H9 (cell line): Measurements from ENCODE around the gene BBC3. TPM values are rescaled to one million over a fixed set of nuclear protein-coding genes. Genes with fewer than 3 reads are reported as not detected.

Experiments used
- DNase-seq: peaks from one replicate; pipeline ENCODE4 v3.0.0-alpha.2; 2017
- H2AFZ ChIP-seq: one replicate; pipeline ENCODE4 v1.6.1; 2013; ENCODE audit warnings: mild to moderate bottlenecking, low read length, control low read depth, moderate library complexity
- H2AK5ac ChIP-seq: 2 replicates; pipeline ENCODE4 v1.6.1; 2013; ENCODE audit warnings: low read length, control low read depth, mixed read lengths; ENCODE audit not compliant: insufficient read length
- H2BK120ac ChIP-seq: one replicate; pipeline ENCODE4 v1.6.1; 2013; ENCODE audit warnings: low read depth, mild to moderate bottlenecking, low read length, control low read depth, inconsistent platforms; ENCODE audit not compliant: poor library complexity, severe bottlenecking
- H2BK12ac ChIP-seq: 2 replicates; pipeline ENCODE4 v1.6.1; 2013; ENCODE audit warnings: low read length, control low read depth, mixed read lengths, low read depth; ENCODE audit not compliant: insufficient read length
- H2BK15ac ChIP-seq: 2 replicates; pipeline ENCODE4 v1.6.1; 2013; ENCODE audit warnings: low read depth, low read length, control low read depth
- H2BK20ac ChIP-seq: one replicate; pipeline ENCODE4 v1.6.1; 2013; ENCODE audit warnings: low read depth, mild to moderate bottlenecking, low read length, control low read depth, inconsistent platforms; ENCODE audit not compliant: poor library complexity, severe bottlenecking
- H2BK5ac ChIP-seq: 2 replicates; pipeline ENCODE4 v1.6.1; 2013; ENCODE audit warnings: low read length, control low read depth, mixed read lengths; ENCODE audit not compliant: insufficient read length
- H3K14ac ChIP-seq: 2 replicates; pipeline ENCODE4 v1.6.1; 2013; ENCODE audit warnings: low read length, control low read depth; ENCODE audit not compliant: insufficient read depth
- H3K18ac ChIP-seq: 2 replicates; pipeline ENCODE4 v1.6.1; 2013; ENCODE audit warnings: low read depth, mild to moderate bottlenecking, mixed read lengths, low read length, control low read depth; ENCODE audit not compliant: insufficient read length
- H3K23ac ChIP-seq: 2 replicates; pipeline ENCODE4 v1.6.1; 2013; ENCODE audit warnings: low read length, control low read depth, mixed read lengths, low read depth; ENCODE audit not compliant: insufficient read length
- H3K23me2 ChIP-seq: 2 replicates; pipeline ENCODE4 v1.6.1; 2013; ENCODE audit warnings: low read depth, mild to moderate bottlenecking, mixed read lengths, low read length, control low read depth; ENCODE audit not compliant: insufficient read length, poor library complexity, severe bottlenecking
- H3K27ac ChIP-seq: 2 replicates; pipeline ENCODE4 v1.5.1; 2013; ENCODE audit warnings: low read length, control low read depth, mixed read lengths, low read depth; ENCODE audit not compliant: insufficient read length
- H3K27me3 ChIP-seq: 2 replicates; pipeline ENCODE4 v1.6.1; 2013; ENCODE audit warnings: low read length, control low read depth, inconsistent platforms; ENCODE audit not compliant: insufficient read depth
- H3K4ac ChIP-seq: 2 replicates; pipeline ENCODE4 v1.6.1; 2013; ENCODE audit warnings: low read depth, mild to moderate bottlenecking, control low read depth, inconsistent platforms, low read length, moderate library complexity
- H3K4me1 ChIP-seq: 2 replicates; pipeline ENCODE4 v1.6.1; 2013; ENCODE audit warnings: low read length, control low read depth, inconsistent platforms; ENCODE audit not compliant: insufficient read depth
- H3K4me2 ChIP-seq: 2 replicates; pipeline ENCODE4 v1.6.1; 2013; ENCODE audit warnings: low read length, control low read depth, mixed read lengths; ENCODE audit not compliant: insufficient read length, insufficient read depth
- H3K56ac ChIP-seq: 2 replicates; pipeline ENCODE4 v1.6.1; 2013; ENCODE audit warnings: low read depth, mild to moderate bottlenecking, mixed read lengths, low read length, control low read depth; ENCODE audit not compliant: insufficient read length
- H3K79me1 ChIP-seq: 2 replicates; pipeline ENCODE4 v1.6.1; 2013; ENCODE audit warnings: low read depth, mild to moderate bottlenecking, moderate library complexity, low read length, control low read depth, inconsistent platforms; ENCODE audit not compliant: insufficient read depth, poor library complexity, severe bottlenecking
- H3K79me2 ChIP-seq: 2 replicates; pipeline ENCODE4 v1.6.1; 2013; ENCODE audit warnings: low read length, control low read depth, inconsistent platforms; ENCODE audit not compliant: insufficient read depth
- H3K9ac ChIP-seq: 2 replicates; pipeline ENCODE4 v1.6.1; 2013; ENCODE audit warnings: low read length, control low read depth, mixed read lengths; ENCODE audit not compliant: insufficient read length; ENCODE audit errors: extremely low read depth
- H3K9me3 ChIP-seq: one replicate; pipeline ENCODE4 v1.6.1; 2013; ENCODE audit warnings: low read depth, low read length, inconsistent platforms; ENCODE audit not compliant: control insufficient read depth
- H3T11ph ChIP-seq: one replicate; pipeline ENCODE4 v1.6.1; 2013; ENCODE audit warnings: mild to moderate bottlenecking, low read length, control low read depth, inconsistent platforms
- H4K20me1 ChIP-seq: one replicate; pipeline ENCODE4 v1.6.1; 2013; ENCODE audit not compliant: control insufficient read depth, insufficient read length, insufficient read depth
- H4K5ac ChIP-seq: 2 replicates; pipeline ENCODE4 v1.6.1; 2013; ENCODE audit warnings: low read depth, mild to moderate bottlenecking, mixed read lengths, low read length, control low read depth; ENCODE audit not compliant: insufficient read length
- H4K8ac ChIP-seq: replicated peaks from 2 replicates; pipeline ENCODE4 v1.6.1; 2013; ENCODE audit warnings: low read length, control low read depth, mixed read lengths, low read depth; ENCODE audit not compliant: insufficient read length
- H4K91ac ChIP-seq: 2 replicates; pipeline ENCODE4 v1.6.1; 2013; ENCODE audit warnings: low read depth, mild to moderate bottlenecking, moderate library complexity, mixed read lengths, low read length, control low read depth; ENCODE audit not compliant: insufficient read length
- H3K27ac Mint-ChIP-seq, 3 experiments: 2 replicates in 2 of 3; 3 replicates in 1 of 3; pipeline ENCODE4 v1.8.0; 2020 to 2021; ENCODE audit warnings: mixed read lengths in 3 of 3, mild to moderate bottlenecking in 1 of 3, moderate library complexity in 1 of 3
- H3K27me3 Mint-ChIP-seq: 2 replicates; pipeline ENCODE4 v1.8.0; 2021; ENCODE audit warnings: low read depth, mild to moderate bottlenecking, moderate library complexity, mixed read lengths
- H3K36me3 Mint-ChIP-seq, 3 experiments: 2 replicates in 2 of 3; 3 replicates in 1 of 3; pipeline ENCODE4 v1.8.0; 2020 to 2021; ENCODE audit warnings: low read depth in 3 of 3, mixed read lengths in 3 of 3; ENCODE audit not compliant: insufficient read depth in 1 of 3
- H3K4me1 Mint-ChIP-seq, 2 experiments: 2 replicates each; pipeline ENCODE4 v1.8.0; 2020; ENCODE audit warnings: mixed read lengths in 2 of 2
- H3K4me3 Mint-ChIP-seq, 2 experiments: 2 replicates in 1 of 2; 3 replicates in 1 of 2; pipeline ENCODE4 v1.8.0; 2020 to 2021; ENCODE audit warnings: mild to moderate bottlenecking in 2 of 2, mixed read lengths in 2 of 2, moderate library complexity in 1 of 2
- H3K9me3 Mint-ChIP-seq, 2 experiments: 2 replicates in 1 of 2; 3 replicates in 1 of 2; pipeline ENCODE4 v1.8.0; 2020; ENCODE audit warnings: mild to moderate bottlenecking in 2 of 2, mixed read lengths in 2 of 2, moderate library complexity in 1 of 2
- WGBS: extraction: QIAGEN DNeasy Blood & Tissue Kit; methylation state at CpG from one replicate; pipeline ENCODE4 v1.1.7; 2013; ENCODE audit warnings: missing lambda C conversion rate, low lambda C conversion rate, mixed read lengths; ENCODE audit not compliant: insufficient read length; ENCODE audit errors: extremely low coverage; 5-methylcytosine and 5-hydroxymethylcytosine counted together
- total RNA-seq: library from RNA; stranded (reverse); gene quantifications from 2 replicates; pipeline ENCODE4 v1.2.1, GENCODE V29; 2021
- TF ChIP-seq, protein P1 (sequence below): fragments of 200-600 bp; sonication (generic); conservative IDR thresholded peaks from 3 replicates; pipeline ENCODE4 v1.8.0; 2021; ENCODE audit warnings: antibody characterized with exemption, mild to moderate bottlenecking

BBC3 gene
- total RNA-seq, 1 experiment from 2014 or later, result 23.2 TPM

DNA sequence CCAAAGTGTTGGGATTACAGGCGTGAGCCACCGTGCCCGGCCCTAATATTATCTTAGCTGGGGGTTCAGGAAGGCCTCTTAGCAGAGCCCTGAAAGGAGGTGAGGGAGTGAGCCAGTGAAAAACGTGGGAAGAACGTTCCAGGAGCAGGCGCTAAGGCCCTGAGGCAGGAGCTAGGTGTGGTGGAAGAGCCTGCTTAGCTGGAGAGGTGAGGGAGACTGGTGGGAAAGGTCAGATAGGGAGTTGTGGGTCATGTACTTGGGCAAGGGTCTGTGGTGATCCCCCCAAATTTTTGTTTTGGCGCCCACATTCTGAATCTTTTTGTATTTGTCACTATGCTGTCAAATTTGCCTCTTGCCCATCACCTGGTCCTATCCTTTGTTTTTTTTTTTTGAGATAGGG lies 38.6 kb upstream of the BBC3 start:
- Histone ChIP-seq H3K79me1 (no peaks in the 10 kb centered on the region), H2AK5ac (no peak overlapping the region), H3K9me3 (no peaks in the 10 kb centered on the region), H3K23ac (no peak overlapping the region), H3K79me2 (no peaks in the 10 kb centered on the region), H3K27me3 (no peaks in the 10 kb centered on the region), H3K18ac (no peak overlapping the region), H4K20me1 (no peaks in the 10 kb centered on the region), H2BK120ac (no peak overlapping the region), H3K4me1 (peaks cover 5% of the 10 kb centered on the region), H4K8ac (no peak overlapping the region), H4K5ac (no peak overlapping the region), H2BK15ac (no peak overlapping the region), H3K23me2 (peaks cover 12% of the 10 kb centered on the region), H3K4ac (no peak overlapping the region), H3K4me2 (no peak overlapping the region), H2BK20ac (no peak overlapping the region), H2AFZ (no peak overlapping the region), H4K91ac (no peak overlapping the region), H2BK12ac (no peak overlapping the region), H3K27ac (no peak overlapping the region), H2BK5ac (no peak overlapping the region), H3K14ac (no peak overlapping the region), H3K9ac (no peak overlapping the region), H3K56ac (no peak overlapping the region), H3T11ph (no peak overlapping the region)
- DNase-seq, result no peak
- Mint-ChIP-seq H3K4me1 (peaks cover 14 to 18% of the 10 kb centered on the region in 2 experiments), H3K27me3 (no peaks in the 10 kb centered on the region; the same call in 1 of the 2 replicates), H3K4me3 (no peak overlapping the region; a peak in 1 of 5 replicates), H3K9me3 (no peaks in the 10 kb centered on the region), H3K36me3 (peaks cover 26 to 51% (median 48%) of the 10 kb centered on the region in 3 experiments), H3K27ac (no peak overlapping the region)
- WGBS, result no CpG with 5 or more reads among the region's 7 CpGs
- TF ChIP-seq, protein P1, sequence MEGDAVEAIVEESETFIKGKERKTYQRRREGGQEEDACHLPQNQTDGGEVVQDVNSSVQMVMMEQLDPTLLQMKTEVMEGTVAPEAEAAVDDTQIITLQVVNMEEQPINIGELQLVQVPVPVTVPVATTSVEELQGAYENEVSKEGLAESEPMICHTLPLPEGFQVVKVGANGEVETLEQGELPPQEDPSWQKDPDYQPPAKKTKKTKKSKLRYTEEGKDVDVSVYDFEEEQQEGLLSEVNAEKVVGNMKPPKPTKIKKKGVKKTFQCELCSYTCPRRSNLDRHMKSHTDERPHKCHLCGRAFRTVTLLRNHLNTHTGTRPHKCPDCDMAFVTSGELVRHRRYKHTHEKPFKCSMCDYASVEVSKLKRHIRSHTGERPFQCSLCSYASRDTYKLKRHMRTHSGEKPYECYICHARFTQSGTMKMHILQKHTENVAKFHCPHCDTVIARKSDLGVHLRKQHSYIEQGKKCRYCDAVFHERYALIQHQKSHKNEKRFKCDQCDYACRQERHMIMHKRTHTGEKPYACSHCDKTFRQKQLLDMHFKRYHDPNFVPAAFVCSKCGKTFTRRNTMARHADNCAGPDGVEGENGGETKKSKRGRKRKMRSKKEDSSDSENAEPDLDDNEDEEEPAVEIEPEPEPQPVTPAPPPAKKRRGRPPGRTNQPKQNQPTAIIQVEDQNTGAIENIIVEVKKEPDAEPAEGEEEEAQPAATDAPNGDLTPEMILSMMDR, result no peak
